Mucosa of descending colon (tissue), 3 donors: ENCODE measurements around the gene NXPH3. TPM values are rescaled to one million over a fixed set of nuclear protein-coding genes. Genes with fewer than 3 reads are reported as not detected.

Source experiments
- ATAC-seq: fragments of 200-7000 bp; cut with Tn5 transposase; one replicate; pipeline ENCODE4 v1.9.1; 2020; ENCODE audit warnings: mild to moderate bottlenecking, moderate library complexity
- DNase-seq, 3 donors: peaks; one replicate each; pipeline ENCODE4 v3.0.0-alpha.2; 2020
- H3K36me3 ChIP-seq: fragments of 200-600 bp; one replicate; pipeline ENCODE4 v1.8.0; 2021; ENCODE audit warnings: low read depth, mild to moderate bottlenecking
- H3K4me1 ChIP-seq: fragments of 200-600 bp; one replicate; pipeline ENCODE4 v1.8.0; 2021; ENCODE audit warnings: low read depth, mild to moderate bottlenecking
- H3K4me3 ChIP-seq: fragments of 200-600 bp; one replicate; pipeline ENCODE4 v1.8.0; 2021; ENCODE audit warnings: mild to moderate bottlenecking
- H3K9me3 ChIP-seq: fragments of 200-600 bp; one replicate; pipeline ENCODE4 v1.8.0; 2021; ENCODE audit warnings: mild to moderate bottlenecking
- intact Hi-C, 2 donors: fragments of 100-400 bp; cut with DNase I in 1 of 2; cut with micrococcal nuclease in 1 of 2; formaldehyde crosslinking; loops; one replicate each; pipeline versions ENCODE4 v1.11.0 to v1.11.1; 2022; cut with DNase I, micrococcal nuclease
- total RNA-seq, 3 donors: library from RNA; stranded (reverse); fragmentation: NEBNext Ultra II Directional in 2 of 3; extraction: Animal tissue kit (Norgen Biotek cat#: 25700) in 2 of 3; gene quantifications; one replicate each; pipeline versions ENCODE4 v1.2.1 to v1.2.4, GENCODE V29; 2021 to 2023
- TF ChIP-seq, protein P1 (sequence below): fragments of 200-600 bp; IDR thresholded peaks from one replicate; pipeline ENCODE4 v1.8.0; 2022; ENCODE audit warnings: antibody characterized with exemption, mild to moderate bottlenecking
- donor health status: DM: no; HTN: no; CAD: no; lungs with moderate emphysema.
- donor health status: DM: no; HTN: no; CAD: no.
- donor health status: DM: no; HTN: yes; CAD: no.

NXPH3 gene
- total RNA-seq, 3 donors from 2014 or later = 0.93 to 19.9 (median 2.3) TPM

DNA sequence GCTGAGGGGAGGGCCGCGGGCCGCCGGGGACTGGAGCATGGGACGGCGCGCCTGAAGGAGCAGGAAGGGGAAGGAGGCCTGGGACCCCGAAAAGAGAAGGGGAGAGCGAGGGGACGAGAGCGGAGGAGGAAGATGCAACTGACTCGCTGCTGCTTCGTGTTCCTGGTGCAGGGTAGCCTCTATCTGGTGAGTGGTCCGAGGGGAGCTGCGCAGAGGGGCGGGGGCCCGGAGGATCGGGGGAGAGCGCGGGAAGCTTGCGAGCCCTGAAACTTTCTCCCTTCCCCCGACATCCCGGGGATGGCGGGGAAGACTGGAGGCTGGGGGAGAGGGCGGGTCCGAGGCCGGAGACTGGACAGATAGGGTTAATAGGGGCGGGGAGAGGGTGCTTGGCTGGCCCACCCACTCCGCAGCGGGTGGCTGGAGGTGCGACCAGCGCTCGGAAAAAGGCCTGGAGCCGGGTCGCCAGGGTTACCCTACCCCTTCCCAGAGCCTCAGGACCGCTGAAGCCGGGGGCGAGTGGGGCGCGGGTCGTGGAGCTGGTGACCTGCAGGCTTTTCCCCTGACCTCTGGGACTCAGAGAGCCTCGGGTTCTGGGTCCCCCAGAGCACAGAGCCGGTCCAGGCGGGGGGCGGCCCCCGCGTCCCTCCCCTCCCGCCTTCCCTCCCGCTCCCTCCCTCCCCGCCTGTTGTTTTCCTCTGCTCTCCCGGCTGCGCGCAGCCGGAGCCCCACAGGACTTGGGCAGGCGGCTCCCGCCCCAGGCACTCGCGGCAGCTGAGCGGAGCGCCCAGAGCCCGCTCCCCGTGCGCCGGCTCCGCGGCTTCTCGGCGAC, 631 bp downstream of the NXPH3 start:
- peak in 1 of 3 donors; percentile 21 for DNase-seq

DNA sequence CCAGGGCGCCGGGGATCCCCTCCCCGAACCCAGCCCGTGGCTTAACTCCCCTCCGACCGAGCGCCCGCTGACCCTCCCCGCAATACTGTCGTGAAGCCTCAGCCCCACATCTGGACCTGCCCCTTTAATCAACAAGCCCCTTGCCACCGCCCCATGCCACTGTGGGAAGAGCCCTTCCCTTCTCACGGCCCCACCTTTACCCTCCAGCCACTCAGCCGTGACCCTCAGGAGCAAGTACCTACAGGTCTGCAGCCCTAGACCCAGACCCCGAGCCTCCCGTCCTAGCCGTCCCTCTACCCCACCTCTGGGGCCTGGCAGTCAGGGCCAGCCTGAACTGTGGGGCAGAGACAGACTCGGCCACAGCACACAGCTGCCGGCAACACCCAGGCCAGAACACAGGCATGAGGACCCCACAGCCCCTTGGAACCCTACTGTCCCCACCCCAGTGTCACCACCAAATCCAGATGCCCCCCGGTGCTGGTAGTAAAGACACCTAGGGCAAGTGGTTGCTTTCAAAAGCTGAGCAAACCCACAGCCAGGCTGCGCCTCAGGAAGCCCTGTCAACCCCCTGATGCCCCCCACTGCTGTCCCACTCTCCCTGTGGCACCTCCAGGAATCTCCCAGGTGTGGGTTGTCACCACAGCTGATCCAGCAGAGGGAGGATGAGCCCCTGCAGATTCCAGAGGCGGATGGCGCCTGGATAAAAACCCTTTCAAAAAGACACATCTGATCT, 1.4 kb downstream of the NXPH3 start:
- intact Hi-C loops = no loop called here
- Histone ChIP-seq H3K4me3 (no peak overlapping the region), H3K4me1 (peaks cover 18% of the 10 kb centered on the region), H3K36me3 (no peaks in the 10 kb centered on the region), H3K9me3 (no peaks in the 10 kb centered on the region)
- DNase-seq (no peak), ATAC-seq (no peak)
- TF ChIP-seq, protein P1, sequence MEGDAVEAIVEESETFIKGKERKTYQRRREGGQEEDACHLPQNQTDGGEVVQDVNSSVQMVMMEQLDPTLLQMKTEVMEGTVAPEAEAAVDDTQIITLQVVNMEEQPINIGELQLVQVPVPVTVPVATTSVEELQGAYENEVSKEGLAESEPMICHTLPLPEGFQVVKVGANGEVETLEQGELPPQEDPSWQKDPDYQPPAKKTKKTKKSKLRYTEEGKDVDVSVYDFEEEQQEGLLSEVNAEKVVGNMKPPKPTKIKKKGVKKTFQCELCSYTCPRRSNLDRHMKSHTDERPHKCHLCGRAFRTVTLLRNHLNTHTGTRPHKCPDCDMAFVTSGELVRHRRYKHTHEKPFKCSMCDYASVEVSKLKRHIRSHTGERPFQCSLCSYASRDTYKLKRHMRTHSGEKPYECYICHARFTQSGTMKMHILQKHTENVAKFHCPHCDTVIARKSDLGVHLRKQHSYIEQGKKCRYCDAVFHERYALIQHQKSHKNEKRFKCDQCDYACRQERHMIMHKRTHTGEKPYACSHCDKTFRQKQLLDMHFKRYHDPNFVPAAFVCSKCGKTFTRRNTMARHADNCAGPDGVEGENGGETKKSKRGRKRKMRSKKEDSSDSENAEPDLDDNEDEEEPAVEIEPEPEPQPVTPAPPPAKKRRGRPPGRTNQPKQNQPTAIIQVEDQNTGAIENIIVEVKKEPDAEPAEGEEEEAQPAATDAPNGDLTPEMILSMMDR = no peak

More for the DNA sequence above, 631 bp downstream of the NXPH3 start:
- H3K4me3 ChIP-seq = no peak overlapping the region
- peak; percentile 42 for ATAC-seq
- H3K4me1 ChIP-seq = peaks cover 18% of the 10 kb centered on the region
- intact Hi-C loops = no loop called here
- no peaks in the 10 kb centered on the region for H3K36me3 ChIP-seq
- TF ChIP-seq, protein P1 = no peak
- no peaks in the 10 kb centered on the region for H3K9me3 ChIP-seq

DNA sequence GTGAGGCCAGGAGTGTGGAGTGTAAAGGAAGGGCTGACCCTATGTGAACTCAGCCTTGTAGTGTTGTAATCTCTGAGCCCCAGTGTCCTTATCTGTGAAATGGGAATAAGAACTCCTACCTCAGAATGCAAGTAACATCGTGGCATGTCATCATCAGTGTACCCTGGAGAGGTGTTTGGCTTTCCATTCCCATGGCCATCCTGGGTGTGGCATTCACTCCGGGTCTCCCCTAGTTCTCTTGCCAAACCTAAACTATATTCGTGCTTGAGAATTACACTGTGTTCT, 1.9 kb downstream of the NXPH3 start:
- DNase-seq (no peak), ATAC-seq (no peak)
- intact Hi-C loops = no loop called here
- H3K9me3 ChIP-seq = no peaks in the 10 kb centered on the region
- H3K4me1 ChIP-seq = peaks cover 18% of the 10 kb centered on the region
- no peak overlapping the region for H3K4me3 ChIP-seq
- TF ChIP-seq, protein P1 = no peak
- H3K36me3 ChIP-seq = no peaks in the 10 kb centered on the region

DNA sequence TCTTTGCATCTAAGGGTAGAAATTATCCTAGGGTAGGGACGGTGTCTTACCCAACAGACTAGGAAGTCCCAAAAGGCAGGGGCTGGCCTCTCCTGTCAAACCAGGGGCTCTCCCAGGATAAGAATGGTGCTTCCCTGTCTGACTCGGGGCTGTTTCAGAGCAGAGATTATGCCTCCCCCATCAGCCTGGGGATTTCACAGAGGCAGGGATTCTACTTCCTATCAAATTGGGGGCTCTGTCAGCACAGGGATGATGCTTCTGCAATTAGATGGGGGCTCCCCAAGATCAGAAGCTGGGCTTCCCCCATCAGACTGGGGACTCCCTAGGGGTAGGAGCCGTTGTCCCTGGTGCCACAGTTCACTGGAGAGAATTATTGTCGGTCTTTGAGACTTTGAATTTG, 2.3 kb downstream of the NXPH3 start:
- intact Hi-C loops = no loop called here
- Histone ChIP-seq H3K9me3 (no peaks in the 10 kb centered on the region), H3K4me1 (peaks cover 18% of the 10 kb centered on the region), H3K36me3 (no peaks in the 10 kb centered on the region), H3K4me3 (no peak overlapping the region)
- TF ChIP-seq, protein P1 = no peak
- DNase-seq (no peak), ATAC-seq (no peak)

DNA sequence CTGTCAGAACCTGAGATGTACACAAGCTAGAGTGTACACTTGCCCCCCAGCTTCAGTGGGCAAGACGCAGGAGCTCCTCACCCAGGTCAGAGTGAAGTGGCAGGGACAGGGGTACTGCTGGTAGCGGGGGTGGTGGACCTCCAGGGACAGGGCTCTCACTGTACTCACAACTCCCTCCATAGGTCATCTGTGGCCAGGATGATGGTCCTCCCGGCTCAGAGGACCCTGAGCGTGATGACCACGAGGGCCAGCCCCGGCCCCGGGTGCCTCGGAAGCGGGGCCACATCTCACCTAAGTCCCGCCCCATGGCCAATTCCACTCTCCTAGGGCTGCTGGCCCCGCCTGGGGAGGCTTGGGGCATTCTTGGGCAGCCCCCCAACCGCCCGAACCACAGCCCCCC, 2.7 kb downstream of the NXPH3 start:
- DNase-seq = no peak
- ATAC-seq = no peak
- TF ChIP-seq, protein P1 = no peak
- H3K4me1 ChIP-seq = peaks cover 18% of the 10 kb centered on the region
- H3K9me3 ChIP-seq = no peaks in the 10 kb centered on the region
- intact Hi-C loops = no loop called here
- no peak overlapping the region for H3K4me3 ChIP-seq
- H3K36me3 ChIP-seq = no peaks in the 10 kb centered on the region
